ENCODE data around the gene LETMD1.

The LETMD1 gene

GRCh38 chr12:51047655-51048540, at the start of gene LETMD1:
LETMD1 (plus strand) TSS chr12:51048327; CDS start chr12:51048357, 30 bp downstream.
- peak; percentile 99 for DNase-seq

- DNase-seq = no peak
These were observed 49.0 kb upstream of the LETMD1 start for GRCh38 chr12:50999093-50999492.

GRCh38 chr12:51000245-51000644, 47.9 kb upstream of the LETMD1 start:
- no peak for DNase-seq

- no peak for DNase-seq
These were observed 46.3 kb upstream of the LETMD1 start for GRCh38 chr12:51001799-51002198.

GRCh38 chr12:51004504-51004903, 43.6 kb upstream of the LETMD1 start:
- peak; percentile 81 for DNase-seq

- no peak for DNase-seq
These were observed 43.1 kb upstream of the LETMD1 start for GRCh38 chr12:51005030-51005429.

- DNase-seq = peak; percentile 92
These were observed 42.5 kb upstream of the LETMD1 start for GRCh38 chr12:51005671-51006070.

- DNase-seq = no peak
These were observed 39.6 kb upstream of the LETMD1 start for GRCh38 chr12:51008329-51009055.

- DNase-seq = no peak
These were observed 39.1 kb upstream of the LETMD1 start for GRCh38 chr12:51009056-51009440.

GRCh38 chr12:51011955-51012354, 36.2 kb upstream of the LETMD1 start:
- peak; percentile 47 for DNase-seq

- no peak for DNase-seq
These were observed 35.4 kb upstream of the LETMD1 start for GRCh38 chr12:51012570-51013236.

GRCh38 chr12:51013441-51013840, 34.7 kb upstream of the LETMD1 start:
- no peak for DNase-seq

- peak; percentile 35 for DNase-seq
These were observed 33.7 kb upstream of the LETMD1 start for GRCh38 chr12:51014467-51014866.

GRCh38 chr12:51017452-51017851, 30.7 kb upstream of the LETMD1 start:
- DNase-seq = no peak

- DNase-seq = no peak
These were observed 29.2 kb upstream of the LETMD1 start for GRCh38 chr12:51018956-51019355.

GRCh38 chr12:51019927-51020326, 28.2 kb upstream of the LETMD1 start:
- DNase-seq = no peak

- DNase-seq = no peak
These were observed 27.5 kb upstream of the LETMD1 start for GRCh38 chr12:51020448-51021182.

GRCh38 chr12:51021694-51022093, 26.4 kb upstream of the LETMD1 start:
- DNase-seq = no peak

GRCh38 chr12:51023625-51024382, 24.3 kb upstream of the LETMD1 start:
- no peak for DNase-seq

- no peak for DNase-seq
These were observed 22.7 kb upstream of the LETMD1 start for GRCh38 chr12:51025338-51025835.

GRCh38 chr12:51025836-51026638, 22.1 kb upstream of the LETMD1 start, which contains the start of gene SLC11A2:
SLC11A2 (minus strand) TSS chr12:51026384; CDS start chr12:51010728, 15,656 bp downstream.
- DNase-seq = peak; percentile 100

All from islet precursor cell (in vitro differentiated cells).